ENCODE results near the gene HSPA12B.

HSPA12B gene

GRCh38 chr20:3749087-3749688 is 16.7 kb downstream of the HSPA12B start:
- no peak for DNase-seq (ENCODE audit: low read depth in 2 of 2)

DNA sequence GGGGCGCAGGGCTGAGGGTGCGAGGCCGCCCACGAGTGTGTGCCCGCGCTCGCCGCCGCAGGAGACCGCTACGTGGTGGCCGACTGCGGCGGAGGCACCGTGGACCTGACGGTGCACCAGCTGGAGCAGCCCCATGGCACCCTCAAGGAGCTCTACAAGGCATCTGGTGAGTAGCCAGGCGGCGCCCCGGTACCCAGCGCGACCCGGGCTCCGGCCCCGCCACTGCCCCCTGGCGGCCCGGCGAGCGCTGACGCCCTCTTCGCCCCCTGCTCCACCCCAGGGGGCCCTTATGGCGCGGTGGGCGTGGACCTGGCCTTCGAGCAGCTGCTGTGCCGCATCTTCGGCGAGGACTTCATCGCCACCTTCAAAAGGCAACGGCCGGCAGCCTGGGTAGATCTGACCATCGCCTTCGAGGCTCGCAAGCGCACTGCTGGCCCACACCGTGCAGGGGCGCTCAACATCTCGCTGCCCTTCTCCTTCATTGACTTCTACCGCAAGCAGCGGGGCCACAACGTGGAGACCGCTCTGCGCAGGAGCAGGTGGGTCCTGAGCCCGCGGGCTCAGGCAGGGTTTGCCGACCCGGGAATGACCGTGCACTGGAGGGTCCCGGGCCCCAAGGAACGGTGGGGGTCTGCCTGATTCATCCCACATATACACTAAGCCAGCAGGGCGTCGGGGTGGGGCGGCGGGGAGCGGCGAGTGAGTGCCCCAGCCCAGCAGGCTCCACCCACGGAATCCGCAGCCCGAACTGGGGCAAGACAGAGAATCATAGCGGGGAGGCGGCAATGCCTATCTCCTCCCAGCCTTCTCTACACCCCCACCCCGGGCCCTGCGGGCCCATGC is 17.4 kb downstream of the HSPA12B start:
- no peak for DNase-seq (ENCODE audit: low read depth in 2 of 2)

DNA sequence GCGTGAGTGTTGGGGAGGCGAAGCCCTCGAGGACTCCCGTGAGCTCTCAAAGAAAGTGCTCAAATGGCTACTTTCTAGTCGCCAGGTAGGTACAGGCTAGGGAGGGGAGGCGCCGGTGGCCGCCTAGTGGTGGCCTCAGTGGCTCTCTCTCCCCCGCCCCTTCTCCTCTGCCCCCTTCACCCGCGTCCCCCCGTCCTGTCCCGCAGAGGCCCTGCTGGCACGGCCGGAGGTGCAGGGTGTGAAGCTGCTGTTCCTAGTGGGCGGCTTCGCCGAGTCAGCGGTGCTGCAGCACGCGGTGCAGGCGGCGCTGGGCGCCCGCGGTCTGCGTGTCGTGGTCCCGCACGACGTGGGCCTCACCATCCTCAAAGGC is 18.8 kb downstream of the HSPA12B start:
- no peak for DNase-seq (ENCODE audit: low read depth in 2 of 2)

- DNase-seq (ENCODE audit: low read depth in 2 of 2), result no peak
These were observed 19.3 kb downstream of the HSPA12B start for GRCh38 chr20:3751675-3752385.

- no peak for DNase-seq (ENCODE audit: low read depth in 2 of 2)
These were observed 19.9 kb downstream of the HSPA12B start for GRCh38 chr20:3752386-3752759.

GRCh38 chr20:3753098-3753497 is 20.6 kb downstream of the HSPA12B start:
- DNase-seq (ENCODE audit: low read depth in 2 of 2), result peak in 1 of 2 donors; percentile 43

GRCh38 chr20:3753501-3754275 is 21.2 kb downstream of the HSPA12B start:
- DNase-seq (ENCODE audit: low read depth in 2 of 2), result no peak

DNA sequence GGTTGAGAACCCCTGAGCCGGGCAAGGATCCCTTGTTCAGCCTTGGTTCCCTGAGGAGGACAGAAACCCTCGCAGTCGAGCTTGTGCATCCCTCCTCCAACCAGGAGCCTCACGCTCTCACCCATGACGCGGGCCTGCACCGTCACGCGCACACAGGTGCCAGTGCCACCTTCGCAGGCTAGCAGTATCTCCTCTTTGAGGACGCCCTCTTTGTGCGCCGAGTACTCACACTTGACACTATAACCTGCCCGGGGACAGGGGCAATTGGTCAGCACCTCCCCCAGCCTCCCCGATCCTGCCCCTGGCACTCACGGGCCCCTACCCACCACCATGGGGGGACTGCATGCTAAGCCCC is 21.8 kb downstream of the HSPA12B start:
- DNase-seq (ENCODE audit: low read depth in 2 of 2), result no peak

GRCh38 chr20:3755269-3755668 is 22.8 kb downstream of the HSPA12B start:
- no peak for DNase-seq (ENCODE audit: low read depth in 2 of 2)

DNA sequence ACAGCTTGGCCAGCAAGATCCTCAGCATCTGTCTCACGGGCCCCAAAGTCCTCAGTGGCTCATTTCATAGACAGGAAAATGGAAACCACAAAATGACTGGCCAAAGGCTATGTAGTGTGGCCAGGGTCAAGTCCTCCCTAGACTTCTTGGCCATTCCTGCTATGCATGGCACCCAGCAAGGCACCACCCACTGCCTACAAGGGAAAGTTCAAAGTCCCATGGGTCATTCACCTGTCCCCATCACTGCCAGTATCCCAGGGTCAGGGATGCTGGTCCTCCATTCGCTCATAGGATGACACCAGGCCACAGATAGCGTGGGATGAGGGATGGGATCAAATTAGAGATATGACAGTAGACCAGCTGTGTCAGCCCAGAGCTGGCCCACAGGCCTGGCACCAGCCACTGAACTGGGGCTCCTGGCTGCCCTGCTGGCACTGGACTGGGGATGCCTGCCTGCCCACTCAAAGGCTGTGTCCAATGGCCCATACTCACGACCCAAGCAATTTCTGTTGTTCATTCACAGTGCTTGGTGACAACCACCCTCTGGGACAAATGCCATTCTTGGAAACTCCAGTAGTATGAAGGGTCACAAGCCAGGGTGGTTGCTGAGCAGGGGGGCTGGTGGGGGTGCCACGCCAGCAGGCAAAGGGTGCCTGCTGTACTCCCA is 23.5 kb downstream of the HSPA12B start:
- no peak for DNase-seq (ENCODE audit: low read depth in 2 of 2)

DNA sequence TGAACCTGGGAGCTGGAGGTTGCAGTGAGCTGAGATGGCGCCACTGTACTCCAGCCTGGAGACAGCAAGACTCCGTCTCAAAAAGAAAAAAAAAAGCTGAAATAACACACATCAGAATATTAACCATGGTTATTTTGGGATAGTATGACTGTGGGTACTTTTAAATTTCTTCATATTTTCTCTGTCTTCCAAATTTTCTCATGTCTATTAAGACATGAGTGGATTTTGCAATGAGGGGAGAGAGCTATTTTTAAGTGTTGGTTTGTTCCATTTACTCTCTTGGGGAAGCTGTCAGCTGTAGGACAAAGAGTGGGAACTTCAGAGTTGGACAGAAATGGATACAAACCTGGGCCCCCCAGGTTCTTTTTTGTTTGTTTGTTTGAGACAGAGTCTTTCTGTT is 24.8 kb downstream of the HSPA12B start:
- no peak for DNase-seq (ENCODE audit: low read depth in 2 of 2)

DNA sequence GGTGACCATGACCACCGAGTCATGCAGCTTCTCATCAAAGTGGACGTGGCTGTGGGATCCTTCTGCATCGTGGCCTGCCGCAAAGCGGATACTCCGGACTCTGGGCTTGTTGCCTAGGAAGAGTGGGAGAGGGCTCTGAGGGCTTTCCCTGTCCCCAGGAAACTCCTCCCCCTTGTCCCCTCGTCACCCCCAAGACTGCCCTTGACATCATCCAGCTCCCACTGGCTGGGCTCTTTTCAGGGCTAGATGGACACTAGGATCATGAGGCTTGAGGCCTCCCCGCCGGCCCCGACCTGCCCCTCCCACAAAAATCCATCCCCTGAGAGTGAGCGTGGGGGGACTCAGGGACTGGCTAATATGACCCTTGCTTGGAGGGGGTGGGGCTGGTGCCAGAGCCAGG is 26.1 kb downstream of the HSPA12B start:
- DNase-seq (ENCODE audit: low read depth in 2 of 2), result no peak

- no peak for DNase-seq (ENCODE audit: low read depth in 2 of 2)
These were observed 26.9 kb downstream of the HSPA12B start for GRCh38 chr20:3759316-3759823.

DNA sequence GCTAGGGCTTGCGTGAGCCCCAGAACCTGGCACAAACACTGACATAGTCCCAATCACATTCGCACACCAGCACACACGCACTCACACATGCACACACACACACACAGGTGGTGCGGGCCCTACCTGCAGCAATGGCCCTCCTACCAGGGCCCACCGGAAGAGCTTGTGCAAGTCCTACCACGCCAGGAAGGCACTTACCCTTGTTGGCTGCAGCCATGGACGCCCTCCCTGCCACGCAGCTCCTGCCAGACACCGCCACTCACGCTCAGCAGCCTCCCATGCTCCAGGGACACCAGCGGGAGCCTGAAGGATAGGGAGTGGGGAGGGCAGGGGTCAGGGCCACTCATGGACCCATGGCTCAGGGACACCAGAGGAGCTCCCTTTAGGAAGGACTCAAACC is 27.4 kb downstream of the HSPA12B start:
- DNase-seq (ENCODE audit: low read depth in 2 of 2), result no peak

DNA sequence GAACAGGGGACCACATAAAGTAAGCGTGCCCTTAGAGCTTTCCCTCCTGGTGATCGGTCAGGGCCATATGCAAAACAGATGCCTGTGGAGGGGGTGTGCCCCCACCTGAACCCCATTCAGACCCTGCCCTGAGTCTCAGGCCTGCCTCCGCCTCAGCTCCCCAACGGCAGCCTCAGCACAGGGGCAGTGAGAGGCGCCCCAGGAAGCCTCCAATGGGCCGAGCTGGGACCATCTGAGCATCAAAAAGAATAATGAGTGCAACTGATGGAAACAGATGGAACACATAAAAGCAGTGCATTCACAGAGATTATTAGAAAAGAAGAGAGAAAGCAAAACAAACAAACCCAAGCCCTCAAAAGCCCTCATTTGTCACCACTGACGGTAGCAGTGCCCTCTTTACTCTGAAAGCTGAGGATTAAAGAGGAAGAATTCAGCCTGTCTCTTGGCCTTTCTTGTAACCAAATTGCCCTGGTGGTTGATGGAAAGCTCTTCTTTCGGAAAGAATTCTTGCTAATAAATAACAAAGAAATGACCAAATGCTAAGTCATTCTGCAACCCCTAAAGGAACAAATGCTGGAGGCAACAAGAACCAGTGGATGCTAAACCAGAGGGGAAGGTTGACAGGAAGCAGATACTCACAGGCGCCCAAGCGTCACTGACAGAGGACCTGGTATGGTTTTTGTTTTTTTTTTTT is 28.3 kb downstream of the HSPA12B start:
- no peak for DNase-seq (ENCODE audit: low read depth in 2 of 2)

DNA sequence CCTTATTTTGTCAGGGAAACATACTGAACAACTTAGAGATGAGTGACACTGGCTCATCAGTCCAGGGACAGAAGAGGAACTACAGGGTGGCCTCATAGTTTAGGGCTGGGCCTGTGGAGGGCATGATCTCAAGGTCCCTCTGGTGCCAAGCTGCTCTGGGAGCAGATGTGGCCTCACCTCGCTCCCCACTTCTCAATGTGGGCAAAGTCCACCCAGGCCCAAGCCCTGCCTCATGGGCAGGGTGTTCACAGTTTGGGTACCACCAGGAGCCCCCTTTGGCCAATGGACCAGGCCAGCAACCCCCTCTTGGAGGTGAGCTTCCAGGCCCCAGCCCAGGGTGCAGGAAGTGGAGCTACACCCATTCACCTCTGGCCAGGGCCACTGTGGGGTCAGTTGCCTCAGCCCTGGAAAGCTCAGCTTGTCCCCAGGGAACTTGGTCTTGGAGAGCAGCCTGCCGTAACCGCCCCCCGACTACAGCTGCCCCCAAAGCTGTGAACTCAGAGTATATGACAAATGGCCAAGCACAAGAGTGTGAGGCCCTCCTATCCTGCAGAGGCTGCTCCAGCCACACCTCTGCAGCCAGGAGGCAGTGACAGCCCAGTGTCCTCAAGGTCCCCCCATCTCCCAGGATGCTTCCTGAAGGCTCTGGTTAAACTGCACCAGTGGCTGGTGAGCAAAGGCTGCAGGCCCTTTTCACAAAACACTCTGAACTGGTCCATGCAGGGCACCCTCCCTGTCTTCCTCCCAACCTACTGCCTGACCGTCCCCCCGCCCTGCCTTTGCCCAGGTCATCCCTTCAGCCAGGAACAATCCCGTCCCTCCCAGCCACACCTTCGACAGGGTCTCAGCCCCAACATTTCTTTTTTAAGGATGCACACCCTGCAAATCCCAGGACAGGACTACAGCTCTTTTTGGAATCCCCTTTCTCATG is 31.5 kb downstream of the HSPA12B start:
- DNase-seq (ENCODE audit: low read depth in 2 of 2), result no peak

GRCh38 chr20:3764659-3765058 is 32.2 kb downstream of the HSPA12B start:
- no peak for DNase-seq (ENCODE audit: low read depth in 2 of 2)

- no peak for DNase-seq (ENCODE audit: low read depth in 2 of 2)
These were observed 32.8 kb downstream of the HSPA12B start for GRCh38 chr20:3765171-3765882.
